Measurements from ENCODE around the gene MATN3. TPM values are rescaled to one million over a fixed set of nuclear protein-coding genes. Genes with fewer than 3 reads are reported as not detected.

MATN3 gene
- total RNA-seq, 3 donors from 2014 or later: not detected

- H3K4me1 Mint-ChIP-seq (ENCODE audit: low read depth): no peaks in the 10 kb centered on the region
- DNase-seq (no peak), ATAC-seq (no peak)
- H3K27me3 Mint-ChIP-seq (ENCODE audit: low read depth): peaks cover 22% of the 10 kb centered on the region
- H3K36me3 Mint-ChIP-seq (ENCODE audit: insufficient read depth): no peaks in the 10 kb centered on the region
- no peaks in the 10 kb centered on the region for H3K9me3 Mint-ChIP-seq
- H3K4me3 Mint-ChIP-seq: no peak overlapping the region
These were observed 11.1 kb downstream of the MATN3 start for GRCh38 chr2:20001361-20001863.

- DNase-seq (no peak), ATAC-seq (no peak)
- peaks cover 13% of the 10 kb centered on the region for H3K4me1 Mint-ChIP-seq (ENCODE audit: low read depth)
- H3K27me3 Mint-ChIP-seq (ENCODE audit: low read depth): peaks cover 31% of the 10 kb centered on the region
- H3K9me3 Mint-ChIP-seq: peaks cover 5% of the 10 kb centered on the region
- no peaks in the 10 kb centered on the region for H3K36me3 Mint-ChIP-seq (ENCODE audit: insufficient read depth)
- no peak overlapping the region for H3K4me3 Mint-ChIP-seq
These were observed 18.7 kb downstream of the MATN3 start for GRCh38 chr2:19993731-19994130.

GRCh38 chr2:19991895-19992294 is 20.6 kb downstream of the MATN3 start:
- peaks cover 5% of the 10 kb centered on the region for H3K9me3 Mint-ChIP-seq
- peaks cover 27% of the 10 kb centered on the region for H3K27me3 Mint-ChIP-seq (ENCODE audit: low read depth)
- no peak overlapping the region for H3K4me3 Mint-ChIP-seq
- DNase-seq: no peak
- no peaks in the 10 kb centered on the region for H3K36me3 Mint-ChIP-seq (ENCODE audit: insufficient read depth)
- H3K4me1 Mint-ChIP-seq (ENCODE audit: low read depth): peaks cover 21% of the 10 kb centered on the region
- no peak for ATAC-seq

- Mint-ChIP-seq H3K4me1 (ENCODE audit: low read depth) (peaks cover 21% of the 10 kb centered on the region), H3K36me3 (ENCODE audit: insufficient read depth) (peaks cover 1% of the 10 kb centered on the region), H3K9me3 (peaks cover 5% of the 10 kb centered on the region), H3K27me3 (ENCODE audit: low read depth) (peaks cover 21% of the 10 kb centered on the region), H3K4me3 (peak overlapping the region; percentile 90)
- DNase-seq (no peak), ATAC-seq (no peak)
These were observed 22.1 kb downstream of the MATN3 start for GRCh38 chr2:19990416-19990728.

- peak within 1 kb of the TSS; percentile 90 for H3K4me3 Mint-ChIP-seq
- peaks cover 5% of the 10 kb centered on the region for H3K9me3 Mint-ChIP-seq
- DNase-seq: peak; percentile 90
- peaks cover 18% of the 10 kb centered on the region for H3K27me3 Mint-ChIP-seq (ENCODE audit: low read depth)
- peaks cover 1% of the 10 kb centered on the region for H3K36me3 Mint-ChIP-seq (ENCODE audit: insufficient read depth)
- H3K4me1 Mint-ChIP-seq (ENCODE audit: low read depth): peaks cover 21% of the 10 kb centered on the region
- peak; percentile 96 for ATAC-seq
These were observed 22.6 kb downstream of the MATN3 start, which contains the start of gene WDR35 for GRCh38 chr2:19989667-19990415. WDR35 (minus strand) TSS chr2:19990105; CDS start chr2:19990015, 90 bp downstream.

GRCh38 chr2:19989342-19989666 is 23.2 kb downstream of the MATN3 start:
- DNase-seq: no peak
- ATAC-seq: peak in 1 of 2 donors; percentile 11
- Mint-ChIP-seq H3K27me3 (ENCODE audit: low read depth) (peaks cover 16% of the 10 kb centered on the region), H3K4me1 (ENCODE audit: low read depth) (peaks cover 21% of the 10 kb centered on the region), H3K4me3 (peak overlapping the region; percentile 90), H3K36me3 (ENCODE audit: insufficient read depth) (peaks cover 3% of the 10 kb centered on the region), H3K9me3 (peaks cover 5% of the 10 kb centered on the region)

- peak overlapping the region; percentile 90 for H3K4me3 Mint-ChIP-seq
- H3K36me3 Mint-ChIP-seq (ENCODE audit: insufficient read depth): peaks cover 8% of the 10 kb centered on the region
- peaks cover 21% of the 10 kb centered on the region for H3K4me1 Mint-ChIP-seq (ENCODE audit: low read depth)
- H3K27me3 Mint-ChIP-seq (ENCODE audit: low read depth): peaks cover 12% of the 10 kb centered on the region
- DNase-seq: no peak
- peaks cover 5% of the 10 kb centered on the region for H3K9me3 Mint-ChIP-seq
- no peak for ATAC-seq
These were observed 23.9 kb downstream of the MATN3 start for GRCh38 chr2:19988600-19988999.

GRCh38 chr2:19987936-19988335 is 24.5 kb downstream of the MATN3 start:
- Mint-ChIP-seq H3K4me3 (no peak overlapping the region), H3K27me3 (ENCODE audit: low read depth) (peaks cover 7% of the 10 kb centered on the region), H3K4me1 (ENCODE audit: low read depth) (peaks cover 21% of the 10 kb centered on the region), H3K36me3 (ENCODE audit: insufficient read depth) (peaks cover 10% of the 10 kb centered on the region), H3K9me3 (peaks cover 5% of the 10 kb centered on the region)
- ATAC-seq: no peak
- no peak for DNase-seq

- peaks cover 27% of the 10 kb centered on the region for H3K36me3 Mint-ChIP-seq (ENCODE audit: insufficient read depth)
- peaks cover 2% of the 10 kb centered on the region for H3K4me1 Mint-ChIP-seq (ENCODE audit: low read depth)
- DNase-seq: no peak
- no peak overlapping the region for H3K4me3 Mint-ChIP-seq
- ATAC-seq: no peak
- H3K9me3 Mint-ChIP-seq: no peaks in the 10 kb centered on the region
- no peaks in the 10 kb centered on the region for H3K27me3 Mint-ChIP-seq (ENCODE audit: low read depth)
These were observed 30.2 kb downstream of the MATN3 start for GRCh38 chr2:19982268-19982667.

GRCh38 chr2:19979932-19980331 is 32.5 kb downstream of the MATN3 start:
- no peak overlapping the region for H3K4me3 Mint-ChIP-seq
- DNase-seq: no peak
- H3K9me3 Mint-ChIP-seq: no peaks in the 10 kb centered on the region
- no peaks in the 10 kb centered on the region for H3K27me3 Mint-ChIP-seq (ENCODE audit: low read depth)
- H3K36me3 Mint-ChIP-seq (ENCODE audit: insufficient read depth): peaks cover 28% of the 10 kb centered on the region
- no peak for ATAC-seq
- H3K4me1 Mint-ChIP-seq (ENCODE audit: low read depth): no peaks in the 10 kb centered on the region

- H3K4me3 Mint-ChIP-seq: no peak overlapping the region
- no peaks in the 10 kb centered on the region for H3K9me3 Mint-ChIP-seq
- no peak for ATAC-seq
- no peaks in the 10 kb centered on the region for H3K27me3 Mint-ChIP-seq (ENCODE audit: low read depth)
- DNase-seq: no peak
- H3K4me1 Mint-ChIP-seq (ENCODE audit: low read depth): peaks cover 11% of the 10 kb centered on the region
- peaks cover 18% of the 10 kb centered on the region for H3K36me3 Mint-ChIP-seq (ENCODE audit: insufficient read depth)
These were observed 39.0 kb downstream of the MATN3 start for GRCh38 chr2:19973466-19973865.

GRCh38 chr2:19971691-19972090 is 40.8 kb downstream of the MATN3 start:
- Mint-ChIP-seq H3K9me3 (no peaks in the 10 kb centered on the region), H3K27me3 (ENCODE audit: low read depth) (no peaks in the 10 kb centered on the region), H3K4me1 (ENCODE audit: low read depth) (peaks cover 11% of the 10 kb centered on the region), H3K36me3 (ENCODE audit: insufficient read depth) (peaks cover 19% of the 10 kb centered on the region), H3K4me3 (no peak overlapping the region)
- ATAC-seq (no peak), DNase-seq (no peak)

GRCh38 chr2:19963386-19963785 is 49.1 kb downstream of the MATN3 start:
- no peak for ATAC-seq

GRCh38 chr2:19955544-19956422 is 56.7 kb downstream of the MATN3 start:
- Mint-ChIP-seq H3K4me1 (ENCODE audit: low read depth) (no peaks in the 10 kb centered on the region), H3K9me3 (no peaks in the 10 kb centered on the region), H3K36me3 (ENCODE audit: insufficient read depth) (peaks cover 8% of the 10 kb centered on the region), H3K4me3 (no peak overlapping the region), H3K27me3 (ENCODE audit: low read depth) (no peaks in the 10 kb centered on the region)
- DNase-seq: peak; percentile 37
- peak; percentile 69 to 74 for ATAC-seq

More at GRCh38 chr2:19963386-19963785, 49.1 kb downstream of the MATN3 start:
- H3K9me3 Mint-ChIP-seq: no peaks in the 10 kb centered on the region
- H3K27me3 Mint-ChIP-seq (ENCODE audit: low read depth): no peaks in the 10 kb centered on the region
- H3K4me1 Mint-ChIP-seq (ENCODE audit: low read depth): no peaks in the 10 kb centered on the region
- no peak for DNase-seq
- no peak overlapping the region for H3K4me3 Mint-ChIP-seq
- peaks cover 25% of the 10 kb centered on the region for H3K36me3 Mint-ChIP-seq (ENCODE audit: insufficient read depth)
